ENCODE results near the gene TGM3. TPM values are rescaled to one million over a fixed set of nuclear protein-coding genes. Genes with fewer than 3 reads are reported as not detected.
"Not testable (repeated sequence)": the region's sequence is repeated elsewhere in the genome, so short reads cannot be mapped to it uniquely, and the experiment has no call there.

TGM3 gene
- total and polyA plus RNA-seq, 12 donors = 0.13 to 1.7 (median 0.37) TPM; not detected in 6

DNA sequence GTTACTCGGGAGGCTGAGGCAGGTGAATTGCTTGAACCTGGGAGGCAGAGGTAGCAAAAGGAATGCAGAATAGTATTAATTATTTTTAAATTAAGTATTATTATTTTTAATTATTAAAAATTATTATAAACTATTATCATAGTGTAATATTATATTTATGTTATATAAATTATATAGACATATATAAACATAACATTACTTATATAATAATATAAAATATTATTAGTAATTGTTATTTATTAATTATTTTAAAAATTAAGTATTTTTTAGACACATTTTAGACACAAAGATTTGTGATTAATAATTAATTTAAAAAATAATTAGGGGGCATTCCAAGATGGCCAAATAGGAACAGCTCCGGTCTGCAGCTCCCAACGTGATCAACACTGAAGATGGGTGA lies 31.7 kb upstream of the TGM3 start:
- Histone ChIP-seq H3K36me3 (replicated peaks in 1 of 2) (no peaks in the 10 kb centered on the region), H3K4me3 (no peak overlapping the region), H3K27ac (no peak overlapping the region), H3K27me3 (no peaks in the 10 kb centered on the region), H3K4me1 (replicated peaks in 1 of 2) (no peaks in the 10 kb centered on the region), H3K9me3 (replicated peaks in 1 of 3) (no peaks in the 10 kb centered on the region)
- 85 to 95% (median 93%) methylated on average over 3 of the region's 3 CpGs for WGBS, 4 donors
- TF ChIP-seq, protein P1, sequence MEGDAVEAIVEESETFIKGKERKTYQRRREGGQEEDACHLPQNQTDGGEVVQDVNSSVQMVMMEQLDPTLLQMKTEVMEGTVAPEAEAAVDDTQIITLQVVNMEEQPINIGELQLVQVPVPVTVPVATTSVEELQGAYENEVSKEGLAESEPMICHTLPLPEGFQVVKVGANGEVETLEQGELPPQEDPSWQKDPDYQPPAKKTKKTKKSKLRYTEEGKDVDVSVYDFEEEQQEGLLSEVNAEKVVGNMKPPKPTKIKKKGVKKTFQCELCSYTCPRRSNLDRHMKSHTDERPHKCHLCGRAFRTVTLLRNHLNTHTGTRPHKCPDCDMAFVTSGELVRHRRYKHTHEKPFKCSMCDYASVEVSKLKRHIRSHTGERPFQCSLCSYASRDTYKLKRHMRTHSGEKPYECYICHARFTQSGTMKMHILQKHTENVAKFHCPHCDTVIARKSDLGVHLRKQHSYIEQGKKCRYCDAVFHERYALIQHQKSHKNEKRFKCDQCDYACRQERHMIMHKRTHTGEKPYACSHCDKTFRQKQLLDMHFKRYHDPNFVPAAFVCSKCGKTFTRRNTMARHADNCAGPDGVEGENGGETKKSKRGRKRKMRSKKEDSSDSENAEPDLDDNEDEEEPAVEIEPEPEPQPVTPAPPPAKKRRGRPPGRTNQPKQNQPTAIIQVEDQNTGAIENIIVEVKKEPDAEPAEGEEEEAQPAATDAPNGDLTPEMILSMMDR (IDR thresholded peaks at IDR 0.05) = no peak
- no peak for TF ChIP-seq POLR2A (IDR thresholded peaks at IDR 0.05)
- DNase-seq = no peak
- intact Hi-C loops (cut with DNase I) = no loop called here

DNA sequence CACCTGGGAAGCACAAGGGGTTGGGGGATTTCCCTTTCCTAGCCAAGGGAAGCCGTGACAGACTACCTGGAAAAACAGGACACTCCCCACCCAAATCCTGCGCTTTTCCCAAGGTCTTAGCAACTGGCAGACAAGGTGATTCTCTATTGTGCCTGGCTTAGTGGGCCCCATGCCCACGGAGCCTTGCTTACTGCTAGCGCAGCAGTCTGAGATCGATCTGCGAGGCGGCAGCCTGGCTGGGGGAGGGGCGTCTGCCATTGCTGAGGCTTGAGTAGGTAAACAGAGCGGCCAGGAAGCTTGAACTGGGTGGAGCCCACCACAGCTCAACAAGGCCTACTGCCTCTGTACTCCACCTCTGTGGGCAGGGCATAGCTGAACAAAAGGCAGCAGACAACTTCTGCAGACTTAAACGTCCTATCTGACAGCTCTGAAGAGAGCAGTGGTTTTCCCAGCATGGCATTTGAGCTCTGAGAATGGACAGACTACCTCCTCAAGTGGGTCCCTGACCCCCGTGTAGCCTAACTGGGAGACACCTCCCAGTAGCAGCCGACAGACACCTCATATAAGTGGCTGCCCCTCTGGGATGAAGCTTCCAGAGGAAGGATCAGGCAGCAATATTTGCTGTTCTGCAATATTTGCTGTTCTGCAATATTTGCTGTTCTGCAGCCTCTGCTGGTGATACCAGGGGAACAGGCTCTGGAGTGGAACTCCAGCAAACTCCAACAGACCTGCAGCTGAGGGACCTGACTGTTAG lies 31.0 kb upstream of the TGM3 start:
- H3K27ac ChIP-seq; H3K4me1 ChIP-seq (replicated peaks in 1 of 2); H3K36me3 ChIP-seq (replicated peaks in 1 of 2); H3K9me3 ChIP-seq (replicated peaks in 1 of 3); DNase-seq; H3K27me3 ChIP-seq; intact Hi-C loops (cut with DNase I); H3K4me3 ChIP-seq: not testable (repeated sequence)
- 59 to 75% (median 73%) methylated on average over 8 to 12 of the region's 12 CpGs for WGBS, 4 donors

DNA sequence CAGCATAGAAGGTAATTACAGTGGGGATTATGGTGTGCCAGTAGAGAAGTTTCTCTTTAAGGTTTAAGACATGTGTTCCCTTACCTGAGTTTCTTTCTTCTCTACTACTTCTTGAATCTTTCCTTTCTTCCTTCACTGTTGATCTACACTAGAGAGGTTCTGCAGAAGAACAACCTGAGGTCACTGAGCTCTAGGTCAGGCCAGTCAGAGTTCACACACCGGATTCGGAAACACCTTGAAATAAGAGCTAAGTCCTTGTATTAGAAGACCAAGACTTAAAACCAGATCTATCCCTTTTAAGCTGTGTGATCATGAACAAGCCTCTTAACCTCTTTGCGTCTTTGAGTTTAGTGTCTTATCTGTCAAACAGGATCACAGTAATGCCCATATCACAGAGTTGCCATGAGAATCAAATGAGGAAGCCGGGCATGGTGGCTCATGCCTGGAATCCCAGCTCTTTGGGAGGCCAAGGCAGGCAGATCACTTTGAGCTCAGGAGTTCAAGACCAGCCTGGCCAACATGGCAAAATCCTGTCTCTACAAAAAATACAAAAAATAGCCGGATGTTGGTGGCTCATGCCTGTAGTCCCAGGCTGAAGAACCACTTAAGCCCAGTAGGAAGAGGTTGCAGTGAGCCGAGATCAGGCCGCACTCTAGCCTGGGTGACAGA lies 22.0 kb upstream of the TGM3 start:
- Histone ChIP-seq H3K9me3 (replicated peaks in 1 of 3) (no peaks in the 10 kb centered on the region), H3K4me3 (no peak overlapping the region), H3K36me3 (replicated peaks in 1 of 2) (no peaks in the 10 kb centered on the region), H3K4me1 (replicated peaks in 1 of 2) (no peaks in the 10 kb centered on the region), H3K27ac (no peak overlapping the region), H3K27me3 (no peaks in the 10 kb centered on the region)
- DNase-seq = no peak
- TF ChIP-seq POLR2A (IDR thresholded peaks at IDR 0.05) = no peak
- TF ChIP-seq, protein P1 (IDR thresholded peaks at IDR 0.05) = no peak
- 90 to 93% (median 91%) methylated on average over 7 of the region's 7 CpGs for WGBS, 4 donors
- intact Hi-C loops (cut with DNase I) = no loop called here

DNA sequence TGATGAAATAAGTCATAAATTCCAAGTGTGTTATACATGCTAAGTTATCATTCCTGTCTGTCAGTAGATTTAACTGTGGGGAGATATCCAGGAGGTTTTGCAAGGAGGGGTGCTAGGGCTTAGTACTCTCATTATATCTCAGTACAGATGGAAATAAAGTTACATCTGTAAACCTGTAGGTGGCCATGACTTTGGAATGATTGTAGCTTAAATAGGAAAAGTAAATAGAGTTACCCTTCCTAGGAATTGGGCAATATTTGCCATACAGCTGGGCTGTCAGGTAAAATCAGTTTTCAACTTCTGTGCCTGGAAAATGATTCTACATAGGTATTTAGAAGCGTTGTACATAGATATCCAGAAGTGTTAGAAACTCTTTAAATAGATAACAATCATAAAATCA lies 19.8 kb upstream of the TGM3 start:
- TF ChIP-seq POLR2A (IDR thresholded peaks at IDR 0.05) = no peak
- TF ChIP-seq, protein P1 (IDR thresholded peaks at IDR 0.05) = no peak

More for the DNA sequence above, 19.8 kb upstream of the TGM3 start:
- Histone ChIP-seq H3K36me3 (replicated peaks in 1 of 2) (no peaks in the 10 kb centered on the region), H3K4me1 (replicated peaks in 1 of 2) (no peaks in the 10 kb centered on the region), H3K9me3 (replicated peaks in 1 of 3) (no peaks in the 10 kb centered on the region), H3K4me3 (no peak overlapping the region), H3K27ac (no peak overlapping the region), H3K27me3 (no peaks in the 10 kb centered on the region)
- intact Hi-C loops (cut with DNase I) = no loop called here
- no peak for DNase-seq
- 62 to 80% (median 77%) methylated on average over 1 of the region's 1 CpG for WGBS, 4 donors
